Measurements from ENCODE around the gene MAGEC2.

Gene MAGEC2, protein sequence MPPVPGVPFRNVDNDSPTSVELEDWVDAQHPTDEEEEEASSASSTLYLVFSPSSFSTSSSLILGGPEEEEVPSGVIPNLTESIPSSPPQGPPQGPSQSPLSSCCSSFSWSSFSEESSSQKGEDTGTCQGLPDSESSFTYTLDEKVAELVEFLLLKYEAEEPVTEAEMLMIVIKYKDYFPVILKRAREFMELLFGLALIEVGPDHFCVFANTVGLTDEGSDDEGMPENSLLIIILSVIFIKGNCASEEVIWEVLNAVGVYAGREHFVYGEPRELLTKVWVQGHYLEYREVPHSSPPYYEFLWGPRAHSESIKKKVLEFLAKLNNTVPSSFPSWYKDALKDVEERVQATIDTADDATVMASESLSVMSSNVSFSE

DNA sequence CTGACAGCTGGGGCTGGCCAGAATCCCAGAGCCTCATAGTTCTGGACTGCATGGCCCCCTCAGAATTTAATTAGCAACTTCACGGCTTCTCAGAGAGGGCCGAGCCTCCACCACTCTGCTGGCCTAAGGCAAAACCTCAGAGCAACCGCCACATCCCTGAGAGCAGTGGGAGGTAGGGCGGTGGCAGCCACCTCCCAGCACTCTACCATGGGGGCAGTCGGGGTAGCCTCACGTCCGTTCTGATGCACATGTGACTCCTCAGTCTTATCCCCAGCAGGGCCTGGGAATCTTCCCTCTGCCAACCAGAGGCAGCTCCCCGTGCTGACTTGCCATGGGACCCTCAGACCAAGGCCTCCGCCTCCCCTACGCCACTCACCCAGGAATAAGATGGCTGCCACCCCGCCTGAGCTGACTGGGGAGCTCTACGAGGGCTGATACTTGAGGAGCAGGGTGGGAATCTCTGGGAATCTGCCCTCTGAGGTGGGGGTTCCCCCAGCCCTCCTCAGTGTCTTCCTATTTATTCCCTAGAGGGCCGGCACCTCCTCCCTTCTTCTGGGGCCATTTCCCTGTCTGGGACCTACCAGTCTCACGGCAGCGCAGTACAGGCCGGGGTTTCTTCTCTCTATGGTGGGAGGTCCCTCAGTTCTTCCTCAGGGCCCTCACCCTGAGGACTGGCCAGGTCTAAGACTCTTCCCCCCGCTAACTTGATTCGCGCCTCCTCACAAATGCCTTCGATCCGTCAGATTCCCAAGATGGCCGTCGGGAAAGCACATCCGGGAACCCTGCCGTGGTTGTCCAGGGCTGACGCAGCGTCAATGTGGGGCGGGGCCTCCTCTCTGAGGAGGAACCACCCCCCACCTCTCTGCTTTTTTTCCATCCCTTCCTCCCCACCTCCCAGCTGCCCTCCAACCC is at the start of gene MAGEC2:
Gene MAGEC2 (minus strand): TSS at position 769 of the 912 bp plus-strand sequence. CDS start 1,303 bp downstream, outside the sequence.
- DNase-seq = no peak

DNA sequence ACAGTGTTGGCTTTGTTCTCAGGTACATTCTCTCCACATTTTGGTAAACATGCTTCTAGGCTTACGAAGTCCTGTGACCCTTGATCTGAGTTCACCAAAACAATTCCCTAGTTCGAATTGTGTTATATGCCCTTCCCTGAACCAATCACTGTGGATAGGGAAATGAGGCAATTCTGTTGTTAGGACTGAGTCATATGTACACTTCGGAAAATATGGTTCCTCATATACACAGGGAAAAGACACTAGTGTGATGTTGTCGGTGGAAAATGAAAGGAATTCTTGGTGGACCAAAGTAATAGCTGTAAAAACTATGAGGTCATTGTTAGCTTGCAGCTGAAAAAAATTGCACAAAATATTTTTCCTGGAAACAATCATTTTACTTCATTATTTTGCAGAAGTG is 46.6 kb upstream of the MAGEC2 start:
- no peak for DNase-seq

DNA sequence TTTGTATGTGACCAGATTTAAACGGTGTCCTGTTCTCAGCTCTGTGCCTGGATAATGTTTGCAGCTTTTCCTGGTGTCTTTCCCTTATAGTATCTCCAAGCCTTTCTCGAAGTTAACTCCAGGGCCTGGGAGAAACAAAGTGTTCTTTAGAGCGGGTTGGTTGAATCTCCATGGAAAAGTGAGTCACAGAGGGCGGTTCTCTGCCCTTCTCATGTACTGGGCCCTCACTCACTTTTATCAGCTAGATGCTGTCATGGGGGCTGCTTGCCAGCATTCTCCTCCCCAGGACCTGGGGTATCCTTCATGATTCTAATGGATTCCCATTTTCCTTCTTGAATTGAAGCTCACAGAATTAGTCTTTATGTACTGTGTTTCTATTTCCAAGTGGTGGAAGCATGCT is 46.1 kb upstream of the MAGEC2 start:
- no peak for DNase-seq

DNA sequence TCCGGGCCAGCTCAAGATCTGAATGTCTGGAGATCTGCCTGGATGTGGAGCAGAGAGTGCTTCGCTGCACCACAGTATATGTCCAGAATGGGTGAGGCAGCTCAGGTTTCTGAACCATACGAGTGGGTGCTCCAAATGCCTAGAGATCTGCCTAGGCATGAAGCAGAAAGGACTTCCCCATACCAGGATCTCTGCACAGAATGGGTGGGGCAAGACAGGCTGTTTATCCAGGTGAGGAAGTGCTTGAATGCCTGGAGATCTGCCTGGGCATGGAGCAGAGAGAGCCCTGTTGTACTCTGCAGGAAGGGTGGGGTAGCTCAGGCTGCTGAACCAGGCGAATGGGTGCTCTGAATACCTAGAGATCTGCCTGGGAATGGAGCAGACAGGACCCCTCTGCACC is 45.4 kb upstream of the MAGEC2 start:
- DNase-seq = no peak

DNA sequence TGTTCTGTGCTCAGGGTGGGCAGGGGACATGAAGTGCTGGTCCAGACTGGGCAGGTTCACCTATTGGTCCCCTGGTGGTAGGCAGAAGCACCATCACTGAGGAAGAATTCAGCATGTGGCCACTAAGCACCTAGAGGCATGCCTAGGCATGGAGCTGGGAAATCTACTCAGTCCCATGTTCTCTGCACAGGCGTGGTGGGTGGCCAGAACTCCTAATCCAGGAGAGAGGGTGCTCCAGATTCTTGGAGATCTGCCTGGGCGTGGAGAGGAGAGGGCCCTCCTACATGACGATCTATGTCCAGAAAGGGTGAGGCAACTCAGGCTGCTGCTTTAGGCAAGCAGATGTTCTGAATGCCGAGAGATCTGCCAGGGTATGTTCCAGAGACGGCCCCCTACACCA is 44.6 kb upstream of the MAGEC2 start:
- no peak for DNase-seq

DNA sequence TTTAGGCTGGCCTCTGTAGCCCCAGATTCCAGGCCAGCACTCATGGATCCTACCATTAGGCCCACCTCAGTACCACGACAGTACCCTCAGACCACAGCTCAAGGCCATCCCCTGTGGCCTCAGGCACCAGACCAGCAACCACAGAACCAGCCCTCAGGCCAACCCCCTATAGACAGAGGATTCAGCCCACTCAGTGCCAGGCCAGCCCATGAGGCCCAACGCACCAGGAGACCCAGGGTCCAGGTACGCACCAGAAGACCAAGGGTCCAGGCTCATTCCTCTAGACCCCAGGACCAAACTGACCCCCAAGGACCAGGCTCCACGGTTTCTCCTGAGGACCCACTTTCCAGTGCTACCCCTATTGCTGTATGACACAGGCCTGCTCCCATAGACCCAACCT is 39.5 kb upstream of the MAGEC2 start:
- no peak for DNase-seq

DNA sequence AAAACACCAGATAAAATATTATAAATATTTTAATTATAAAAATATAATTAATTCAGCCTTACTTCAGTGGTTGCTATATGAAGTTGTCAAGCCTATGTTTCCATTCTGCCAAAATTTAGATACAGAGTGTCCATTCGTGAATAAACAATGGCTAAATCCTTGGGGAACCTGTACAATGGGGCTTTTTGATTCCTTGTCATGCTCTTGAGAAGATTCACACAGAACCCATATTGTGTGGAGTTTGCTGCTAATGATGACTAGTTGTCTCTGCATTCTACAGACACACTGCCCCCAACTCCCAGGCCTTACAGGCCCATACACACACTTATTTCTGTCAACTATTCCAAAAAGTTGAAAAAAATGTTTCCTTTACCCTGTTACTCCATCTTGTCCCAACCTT is 33.4 kb upstream of the MAGEC2 start:
- DNase-seq = no peak

DNA sequence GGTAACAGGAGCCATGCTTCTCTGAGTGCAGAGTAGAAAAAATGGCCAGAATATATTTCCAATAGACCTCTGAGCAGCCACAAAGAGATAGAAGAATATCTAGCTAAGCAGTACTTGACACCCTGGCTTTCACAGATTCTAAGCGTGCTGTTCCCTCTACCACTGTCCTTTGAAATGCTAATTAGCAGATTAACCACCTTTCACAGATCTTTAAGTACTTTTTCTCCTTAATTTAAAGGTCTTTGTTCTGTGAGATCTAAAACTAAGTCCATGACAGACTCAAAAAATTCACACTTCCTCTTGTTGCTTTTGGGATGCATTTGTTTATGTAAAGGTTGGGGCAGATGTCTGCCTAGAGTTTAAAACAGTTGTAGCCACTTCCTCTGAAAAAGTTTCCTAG is 28.3 kb upstream of the MAGEC2 start:
- no peak for DNase-seq

DNA sequence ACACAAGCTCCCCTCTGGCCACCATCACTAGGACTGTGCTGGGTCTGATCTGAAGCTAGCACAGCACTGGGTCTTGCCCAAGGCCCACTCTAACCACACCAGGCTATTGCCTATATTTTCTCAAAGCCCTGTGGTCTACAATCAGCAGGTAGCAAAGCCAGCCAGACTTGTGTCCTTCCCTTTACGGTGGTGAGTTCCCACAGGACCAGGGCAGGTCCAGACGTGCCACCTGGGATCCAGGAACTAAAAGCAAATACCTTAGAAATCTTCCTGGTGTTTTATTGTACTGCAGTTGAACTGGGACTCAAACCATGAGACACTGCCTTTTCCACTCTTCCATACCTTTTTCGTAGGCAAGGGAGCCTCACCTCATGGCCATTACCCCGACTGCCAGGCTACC is 9.0 kb upstream of the MAGEC2 start:
- DNase-seq = no peak

DNA sequence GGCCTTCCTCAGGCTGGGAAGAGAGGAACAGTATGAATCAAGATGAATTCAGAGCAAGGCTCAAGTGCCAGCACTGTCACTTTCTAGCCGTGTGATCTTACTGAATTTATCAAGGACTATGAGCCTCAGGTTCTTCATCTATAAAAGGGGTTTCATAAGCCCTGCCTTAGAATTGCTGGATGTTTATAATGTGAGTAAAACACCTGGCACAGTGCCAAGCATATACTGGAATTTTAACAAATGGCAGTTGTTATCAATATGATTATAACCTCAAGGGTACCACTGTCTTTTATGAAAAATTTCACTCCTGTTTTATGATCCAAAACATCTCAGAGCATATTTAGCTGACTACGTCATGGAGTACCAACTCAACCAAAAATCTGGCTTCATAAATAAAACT is 4.0 kb downstream of the MAGEC2 start:
- no peak for DNase-seq

DNA sequence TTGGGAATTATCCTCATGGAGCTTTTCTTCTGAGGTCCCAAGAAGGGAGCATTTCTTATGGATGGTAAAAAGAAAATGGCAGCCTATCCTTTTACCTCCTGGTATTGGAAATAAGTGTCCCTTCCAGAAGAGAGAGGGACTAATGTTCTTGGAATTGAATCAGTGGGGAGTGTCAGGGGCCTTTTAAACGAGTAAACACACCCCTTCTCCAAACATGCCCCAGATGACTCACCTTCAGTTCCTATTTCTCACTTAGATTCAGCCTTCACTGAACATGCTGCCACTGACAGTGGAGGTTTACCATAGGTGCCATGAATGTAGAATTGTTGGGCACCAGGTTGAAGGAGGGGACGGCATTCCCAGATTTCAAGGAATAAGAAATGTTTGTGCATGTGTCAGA is 19.0 kb downstream of the MAGEC2 start:
- no peak for DNase-seq

DNA sequence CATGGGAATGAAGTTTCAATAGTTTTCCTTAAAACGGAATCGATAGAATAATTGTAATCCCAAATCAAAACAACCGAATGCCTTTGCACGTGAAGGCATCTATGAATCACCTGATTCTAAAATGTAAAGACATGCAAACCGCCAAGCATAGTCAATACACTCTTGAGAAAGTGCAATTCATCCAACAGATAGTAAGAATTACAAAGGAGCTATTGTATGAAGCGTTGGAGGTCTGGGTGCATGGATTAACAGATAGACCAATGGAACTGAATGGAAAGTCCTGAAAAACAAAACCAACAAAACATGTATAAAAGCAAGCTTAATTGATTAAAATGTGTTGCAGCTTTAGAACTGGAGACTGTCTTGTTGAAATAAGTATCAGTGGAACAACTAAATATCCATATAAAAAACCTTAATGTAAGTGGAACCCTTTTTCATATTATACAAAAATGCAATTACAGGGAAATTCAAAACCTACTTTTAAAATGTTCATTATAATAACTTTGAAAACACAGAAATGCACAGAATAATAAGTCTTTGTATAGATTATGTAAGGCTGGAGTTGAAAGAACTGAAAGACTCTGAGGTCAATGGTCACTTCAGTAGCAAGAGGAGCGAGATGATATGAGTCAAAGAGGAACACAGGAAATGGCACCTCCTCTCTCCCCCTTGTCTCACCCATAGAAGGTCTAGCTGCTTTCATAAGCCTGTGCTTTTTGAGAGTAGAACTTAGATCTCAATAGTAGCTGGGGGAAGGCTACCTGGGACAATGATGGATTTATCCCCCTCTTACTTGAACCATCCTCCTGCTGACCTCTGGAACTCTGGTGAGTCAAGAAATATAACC is 20.1 kb downstream of the MAGEC2 start:
- DNase-seq = no peak

DNA sequence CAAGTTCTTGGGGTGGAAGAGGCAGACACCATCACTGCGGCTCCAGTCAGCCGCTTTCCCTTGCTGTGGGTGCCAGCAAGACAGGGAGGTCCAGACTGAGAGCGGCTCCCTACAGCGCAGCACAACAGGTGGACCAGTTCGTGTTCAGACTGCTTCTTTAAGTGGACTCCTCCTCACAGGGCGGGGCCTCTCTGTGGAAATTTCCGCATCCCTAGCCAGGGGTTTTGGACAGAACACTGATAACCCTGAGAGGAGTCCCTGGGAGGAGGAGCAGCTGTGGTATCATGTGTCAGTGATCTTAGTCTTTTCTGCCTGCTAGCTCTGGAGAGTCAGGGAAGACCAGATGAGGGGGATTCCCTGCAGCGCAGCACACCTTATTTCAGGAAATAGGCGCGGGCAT is 48.5 kb downstream of the MAGEC2 start:
- no peak for DNase-seq

All from eye (tissue), 1 donor.